Measurements from ENCODE around the gene PACS2.

- TF ChIP-seq EZH2phosphoT487 (IDR thresholded peaks at IDR 0.05; ENCODE audit: insufficient read depth, low read depth): no peak
- no peak for TF ChIP-seq EZH2 (IDR thresholded peaks at IDR 0.05; ENCODE audit: insufficient read depth, poor library complexity, severe bottlenecking)
Observed at GRCh38 chr14:105324871-105325270, 10.3 kb downstream of the PACS2 start.

Data from GM23248 (cell line).